LoVo (cell line): Measurements from ENCODE around the gene RUNX1.
A peak's percentile ranks its signal among the peaks of the same experiment; 100 is the strongest.

ENCODE experiments used
- DNase-seq: peaks from one replicate; pipeline ENCODE4 v3.0.0-alpha.2; 2016; ENCODE audit warnings: low spot score

RUNX1 gene

DNA sequence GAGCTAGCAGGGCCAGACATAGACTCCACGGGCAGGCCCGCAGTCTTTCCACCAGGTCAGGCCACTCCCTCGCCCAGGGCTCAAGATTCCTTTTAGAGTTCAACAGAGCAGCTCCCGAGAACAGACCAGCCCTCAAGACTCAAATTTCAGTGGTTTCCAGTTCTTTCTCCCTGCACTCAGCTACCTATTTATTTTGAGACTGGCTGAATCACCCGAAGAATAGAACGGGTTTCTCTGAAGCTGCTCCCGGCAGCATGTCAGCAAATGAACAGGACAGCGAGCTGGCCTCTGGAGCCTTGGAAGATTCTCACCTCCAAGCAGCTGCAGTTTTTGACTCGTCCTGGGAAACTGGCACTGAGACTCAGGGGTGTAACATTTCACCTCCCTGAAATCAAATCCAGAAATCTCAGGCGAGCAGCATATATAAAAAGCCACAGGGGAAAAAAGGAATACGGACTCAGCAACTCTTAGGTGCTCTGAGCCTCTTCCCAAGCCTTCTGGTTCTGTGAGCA, 202.4 kb downstream of the RUNX1 start:
- no peak for DNase-seq

DNA sequence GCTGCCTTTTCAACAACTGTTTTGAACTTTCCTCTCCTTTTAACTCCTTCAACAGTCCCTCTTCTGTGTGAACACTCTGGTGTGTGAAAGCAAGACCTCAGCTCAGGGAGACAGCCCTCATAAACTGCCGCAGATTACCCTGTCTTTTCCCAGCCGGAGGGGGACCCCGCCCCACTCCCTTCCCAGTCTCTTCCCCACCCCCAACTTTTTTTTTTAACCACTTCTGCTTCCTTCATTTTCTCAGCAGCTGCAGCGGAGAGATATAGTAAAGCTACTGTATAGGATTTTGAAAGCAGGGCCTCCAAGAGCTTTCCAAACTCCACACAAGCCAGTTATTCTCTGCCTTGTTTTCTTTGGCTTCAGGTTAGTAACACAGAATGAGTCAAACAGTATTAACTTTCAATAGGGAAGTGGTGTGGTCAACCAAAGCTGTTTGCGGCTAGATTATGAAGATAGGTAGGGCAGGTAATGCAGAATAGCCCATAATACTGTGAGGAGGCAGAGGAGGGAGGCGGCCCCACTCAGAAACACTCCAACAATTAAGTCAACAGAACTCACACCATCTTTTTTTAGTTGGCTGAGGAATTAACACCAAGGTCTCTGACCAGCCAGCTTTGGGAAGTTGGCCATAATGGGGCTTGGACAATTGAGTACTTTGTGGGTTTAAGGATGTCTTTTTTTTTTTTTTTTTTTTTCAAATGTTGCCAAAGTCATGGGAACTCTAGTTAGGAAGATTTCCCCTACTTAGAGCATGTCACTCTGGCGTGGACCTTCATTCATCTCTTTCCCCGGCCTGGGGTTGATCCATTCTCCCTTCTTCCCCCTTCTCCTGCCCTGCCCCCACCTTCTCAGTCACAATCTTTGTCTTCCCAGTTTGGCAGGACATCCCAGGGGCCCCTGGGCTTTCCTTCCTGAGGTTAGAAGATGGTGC, 203.3 kb downstream of the RUNX1 start:
- DNase-seq, result peak; percentile 81

DNA sequence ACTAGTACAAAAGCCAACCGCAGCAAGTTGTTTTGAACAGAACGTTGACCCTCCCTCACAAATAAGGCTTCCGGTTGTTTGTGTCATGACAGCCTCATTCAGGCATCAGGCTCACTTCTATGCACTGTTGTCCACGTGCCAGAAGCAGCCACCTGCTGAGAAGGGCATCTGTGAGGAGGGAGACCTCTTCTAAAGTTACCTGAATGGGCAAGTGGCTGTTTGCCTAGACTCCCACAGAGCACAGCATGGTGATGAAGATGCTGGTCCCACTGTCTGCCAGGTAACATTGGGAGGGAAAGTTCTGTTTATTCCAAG, 204.2 kb downstream of the RUNX1 start:
- no peak for DNase-seq

DNA sequence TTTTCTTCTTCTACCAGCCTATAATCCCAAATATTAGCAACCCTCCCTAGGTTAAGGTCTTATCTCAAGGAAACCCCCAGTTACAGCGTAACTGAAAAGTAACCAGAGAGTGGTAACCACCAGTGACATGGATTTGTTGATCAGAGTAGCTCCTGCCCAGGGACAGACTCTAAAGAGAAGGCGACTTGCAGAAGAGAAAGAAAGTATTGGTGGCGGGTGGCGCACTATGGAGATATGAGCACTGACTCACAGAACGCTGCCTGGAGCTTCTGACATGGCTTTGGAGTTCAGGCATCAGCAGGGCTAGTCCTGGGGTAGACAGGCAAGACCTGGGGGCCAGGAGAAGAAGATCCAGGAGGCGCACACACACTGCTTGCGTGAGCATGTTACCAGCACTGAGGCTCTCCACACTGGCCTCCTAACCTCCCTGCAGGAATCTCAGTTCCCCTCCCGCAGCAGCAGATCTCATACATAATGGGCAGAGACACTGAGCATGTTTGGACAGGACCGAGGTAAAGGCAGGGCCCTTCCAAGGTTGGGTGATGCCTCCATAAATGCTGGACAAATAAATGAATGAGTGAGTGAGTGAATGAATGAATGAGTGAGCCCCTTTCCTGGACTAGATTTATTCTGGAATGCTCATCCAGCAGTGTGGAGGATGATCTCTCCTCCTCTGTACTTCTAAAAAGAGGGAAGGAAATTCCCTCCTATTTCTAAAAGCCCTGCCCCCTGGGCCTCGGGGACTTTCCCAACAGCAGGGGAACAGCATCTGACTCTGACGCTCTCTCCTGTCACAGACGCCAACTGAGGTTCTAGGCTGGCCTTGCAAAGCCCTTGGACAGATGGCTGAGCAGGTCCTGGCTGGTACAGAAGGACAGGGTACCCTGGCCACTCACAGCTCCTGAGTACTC, 204.8 kb downstream of the RUNX1 start:
- DNase-seq, result no peak

DNA sequence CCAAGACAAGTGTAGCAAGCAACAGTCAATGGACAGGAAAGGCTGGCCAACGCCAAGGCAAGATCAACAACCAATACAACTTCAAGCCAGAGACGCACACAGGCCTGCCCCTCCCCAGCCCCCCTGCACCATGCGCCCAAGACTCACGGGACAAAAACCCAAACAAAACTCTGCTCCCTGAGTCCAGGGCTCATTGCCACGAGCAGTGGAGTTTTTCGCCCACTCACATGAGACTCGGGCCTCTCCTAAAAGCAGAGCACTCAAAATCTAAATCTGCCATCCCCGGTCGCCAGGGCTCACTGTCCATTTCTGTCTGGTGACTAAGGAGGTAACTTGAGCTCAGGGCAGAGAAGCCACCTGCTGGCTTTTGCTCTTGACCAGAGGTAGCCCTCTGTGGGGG, 205.5 kb downstream of the RUNX1 start:
- DNase-seq, result no peak

DNA sequence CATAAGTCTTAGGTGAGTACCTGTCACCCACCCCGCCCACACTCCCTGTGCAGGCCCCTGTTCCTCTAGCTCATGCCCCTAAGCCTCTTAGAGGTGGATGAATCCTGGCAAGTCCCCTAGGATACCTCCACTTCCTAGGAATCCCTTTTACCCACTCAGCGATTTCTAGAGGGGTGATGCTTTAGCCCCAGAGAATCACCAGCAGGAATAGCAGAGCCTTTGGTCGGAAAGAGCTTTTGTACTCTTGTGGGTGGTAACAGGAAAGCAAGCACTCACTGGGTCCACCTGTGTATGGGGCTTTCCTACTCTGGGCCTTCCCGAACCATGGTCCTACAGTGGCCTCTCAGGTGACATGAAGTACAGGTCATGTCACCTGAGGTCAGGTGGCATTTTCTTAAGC, 207.9 kb downstream of the RUNX1 start:
- DNase-seq, result no peak

DNA sequence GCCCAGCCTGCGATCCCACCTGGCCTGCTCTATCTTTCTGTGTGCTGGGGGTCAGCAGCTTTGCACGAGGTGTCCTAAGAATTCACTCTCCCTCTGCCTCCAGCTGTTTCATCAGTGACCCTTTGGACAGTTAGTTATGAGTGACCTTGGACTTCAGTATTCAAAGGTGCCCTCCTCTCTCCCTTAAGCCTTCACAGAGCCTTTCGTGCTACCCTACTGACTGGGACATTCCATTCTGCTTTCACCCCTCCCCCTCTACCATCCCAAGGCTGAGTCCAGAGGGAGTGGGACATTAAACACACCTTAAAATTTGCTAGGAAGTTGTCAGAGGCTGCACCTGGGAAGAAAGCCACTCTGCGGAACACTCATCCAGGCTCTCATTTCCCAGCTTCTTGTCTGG, 208.4 kb downstream of the RUNX1 start:
- DNase-seq, result no peak

DNA sequence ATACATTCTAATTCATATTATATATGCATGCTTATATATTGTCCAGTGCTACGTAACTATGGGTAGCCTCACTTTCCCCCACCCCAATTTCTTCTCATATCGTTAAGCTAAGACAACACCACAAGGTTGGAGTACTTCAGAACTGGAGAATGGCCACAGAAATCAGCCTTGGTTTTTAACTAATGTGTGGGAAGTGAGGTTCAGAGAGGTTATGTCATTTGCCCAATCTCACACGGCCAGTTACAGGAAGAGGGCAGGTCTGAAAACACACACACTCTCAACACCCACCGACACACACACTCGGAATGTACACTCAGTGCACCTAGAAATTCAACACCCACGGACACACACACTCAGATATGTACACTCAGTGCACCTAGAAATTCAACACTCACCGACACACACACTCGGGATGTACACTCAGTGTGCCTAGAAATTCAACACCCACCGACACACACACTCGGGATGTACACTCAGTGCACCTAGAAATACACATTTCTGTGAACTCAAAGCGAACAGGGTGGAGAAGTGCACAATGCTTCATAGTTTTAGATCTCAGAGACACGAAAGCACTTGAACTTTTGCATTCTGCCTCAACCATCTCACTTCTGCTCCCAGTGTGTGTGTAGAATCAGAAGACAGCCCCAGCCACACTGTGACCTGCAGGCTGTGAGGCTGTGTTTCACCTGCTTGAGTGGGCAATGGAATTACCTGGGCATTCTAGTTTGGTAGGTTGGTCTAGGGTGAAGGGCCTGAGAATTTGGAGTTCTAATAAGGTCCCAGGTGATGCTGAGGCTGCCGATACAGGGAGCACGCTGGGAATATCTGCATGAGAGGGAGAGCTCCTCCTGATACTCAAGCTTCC, 209.9 kb downstream of the RUNX1 start:
- DNase-seq, result no peak

DNA sequence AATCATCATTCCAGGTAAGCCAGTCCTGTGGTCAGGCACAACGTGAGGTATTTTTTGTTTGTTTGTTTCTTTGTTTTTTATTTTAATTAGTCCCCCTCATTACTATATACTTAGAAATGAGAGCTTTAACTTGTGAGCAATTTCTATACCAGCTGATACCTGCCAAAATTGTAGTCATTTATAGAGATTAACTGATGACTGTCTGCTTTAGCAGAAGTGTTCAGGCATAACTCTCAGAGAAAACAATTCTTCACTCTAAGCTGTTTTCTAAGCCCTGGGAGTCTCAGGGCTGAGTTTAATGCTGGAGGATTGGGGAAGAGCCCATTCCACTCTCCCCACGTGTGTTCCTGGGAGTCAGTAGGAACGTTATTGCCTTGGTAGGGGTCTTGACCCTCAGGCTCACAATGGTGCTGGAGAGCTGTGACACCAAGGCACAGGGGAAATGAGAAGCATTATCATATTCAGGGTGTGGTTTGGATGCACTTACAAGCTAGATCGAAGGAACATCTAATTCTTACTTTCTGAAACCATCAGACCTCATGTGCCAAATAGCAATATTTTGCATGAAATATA, 212.1 kb downstream of the RUNX1 start:
- DNase-seq, result no peak

DNA sequence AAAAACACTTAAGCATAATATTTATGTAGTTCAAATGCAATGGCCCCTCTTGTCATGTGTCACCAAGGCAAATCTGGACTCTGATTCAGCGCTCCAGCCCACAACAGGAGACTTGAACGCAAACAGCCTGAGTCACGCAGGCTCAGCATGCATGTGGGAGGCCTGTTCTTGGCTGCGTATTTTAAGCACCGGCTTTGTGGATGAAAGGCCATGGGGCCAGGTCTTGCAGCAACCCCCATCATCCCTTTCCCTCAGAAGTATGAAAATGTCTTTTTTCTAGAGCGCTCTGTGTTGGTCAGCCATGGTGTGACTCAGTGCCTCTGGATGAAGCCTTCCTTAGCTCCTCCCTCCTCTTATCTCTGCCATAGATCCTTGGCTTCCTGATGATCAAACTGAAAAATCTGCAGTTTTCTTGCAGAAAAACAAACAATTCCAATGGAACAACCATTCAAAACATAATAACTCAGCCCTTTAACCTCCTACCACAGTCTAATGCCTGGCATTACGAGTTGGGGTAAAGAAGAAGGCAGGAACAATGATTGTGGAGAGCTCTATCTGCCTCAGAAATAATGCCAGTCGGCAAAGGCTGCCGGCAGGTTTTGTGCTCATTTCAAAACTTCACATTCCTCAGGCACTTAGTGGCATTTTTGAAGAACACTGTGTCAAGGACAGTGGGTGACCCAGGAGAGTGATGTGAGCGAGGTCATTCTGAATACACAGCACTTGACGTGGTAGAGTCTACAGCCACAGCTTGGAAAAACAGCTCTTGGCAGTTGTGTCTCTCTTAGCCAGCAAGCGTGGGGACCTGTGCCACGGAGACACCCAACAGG, 212.8 kb downstream of the RUNX1 start:
- DNase-seq, result peak; percentile 17

DNA sequence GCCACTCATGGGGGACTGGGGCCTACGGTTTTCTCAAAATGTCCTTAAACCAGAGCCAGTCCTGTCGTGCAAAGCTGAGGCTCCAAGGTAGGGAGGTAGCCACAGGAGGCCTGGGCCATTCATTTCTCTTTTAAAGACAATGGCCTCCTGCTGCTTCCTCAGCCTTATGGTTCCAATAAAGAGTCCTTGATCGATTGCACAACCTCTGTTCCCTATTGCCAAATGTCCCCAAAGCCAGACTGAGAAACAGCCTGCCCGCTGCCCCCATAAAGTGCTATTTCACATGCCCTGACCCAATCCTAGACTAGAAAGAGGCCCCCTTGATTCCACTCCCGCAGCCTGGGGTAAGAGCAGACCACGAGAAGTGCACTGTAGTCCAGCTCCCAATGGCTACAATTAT, 213.6 kb downstream of the RUNX1 start:
- DNase-seq, result no peak

DNA sequence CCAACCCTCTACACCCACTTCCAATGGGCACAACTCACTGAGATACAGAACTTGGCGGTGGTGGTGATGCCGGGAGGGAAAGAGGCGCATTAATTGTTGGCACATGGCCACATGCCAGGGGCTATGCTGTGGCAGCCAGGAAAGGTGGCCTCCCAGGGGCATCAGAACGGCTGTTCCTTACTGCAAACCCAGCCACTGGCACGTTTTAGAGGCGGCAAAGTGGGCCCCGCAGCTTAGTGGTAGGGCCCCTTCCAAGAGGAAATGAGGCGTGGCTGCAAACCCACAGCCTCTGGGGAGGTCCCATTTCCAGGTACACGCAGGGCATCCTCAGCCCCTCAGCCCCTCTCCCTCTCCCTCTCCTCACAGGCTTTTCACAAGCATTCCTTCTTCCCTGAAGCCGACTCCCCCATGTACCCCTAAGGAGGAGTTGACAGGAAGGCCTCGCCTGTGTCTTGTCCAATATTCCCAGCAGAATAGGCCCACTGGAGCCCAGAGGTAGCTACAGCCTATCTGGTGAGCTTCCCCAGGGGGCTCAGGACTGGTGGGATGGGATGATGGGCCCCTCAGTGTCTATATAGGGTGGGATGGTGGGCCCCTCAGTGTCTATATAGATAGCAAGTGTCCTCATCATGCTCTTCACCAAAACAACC, 214.1 kb downstream of the RUNX1 start:
- no peak for DNase-seq

DNA sequence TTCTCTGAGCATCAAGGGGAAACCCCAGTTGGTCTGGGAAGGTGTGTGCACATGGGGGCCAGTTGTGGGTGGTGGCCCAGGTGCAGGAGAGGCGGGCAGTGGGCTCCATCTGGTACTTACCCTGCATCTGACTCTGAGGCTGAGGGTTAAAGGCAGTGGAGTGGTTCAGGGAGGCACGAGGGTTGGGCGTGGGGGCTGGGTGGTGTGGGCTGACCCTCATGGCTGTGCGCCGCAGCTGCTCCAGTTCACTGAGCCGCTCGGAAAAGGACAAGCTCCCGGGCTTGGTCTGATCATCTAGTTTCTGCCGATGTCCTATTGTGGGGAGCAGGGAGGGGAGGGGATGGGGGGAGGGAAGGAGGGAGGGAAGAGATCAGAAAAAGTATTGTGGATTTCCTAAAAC, 214.8 kb downstream of the RUNX1 start:
- DNase-seq, result no peak

DNA sequence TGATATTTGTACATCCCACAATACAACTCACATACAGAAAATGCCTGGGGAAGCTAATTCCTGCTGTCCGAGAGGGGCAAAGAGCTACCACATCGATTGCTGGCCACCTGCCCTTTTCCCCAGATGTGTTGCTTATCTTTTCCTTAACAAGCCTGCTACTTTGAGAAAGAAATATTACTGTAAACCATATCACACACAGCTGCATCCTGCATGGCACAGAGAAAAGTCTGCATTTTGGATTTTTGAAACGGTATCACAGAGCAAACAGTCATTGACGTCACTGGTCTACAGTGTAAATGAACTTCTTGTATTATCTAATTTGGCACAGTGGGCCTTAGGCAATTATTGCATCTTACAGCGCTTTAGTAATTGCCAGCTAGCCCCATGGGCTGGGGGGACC, 215.6 kb downstream of the RUNX1 start:
- no peak for DNase-seq

DNA sequence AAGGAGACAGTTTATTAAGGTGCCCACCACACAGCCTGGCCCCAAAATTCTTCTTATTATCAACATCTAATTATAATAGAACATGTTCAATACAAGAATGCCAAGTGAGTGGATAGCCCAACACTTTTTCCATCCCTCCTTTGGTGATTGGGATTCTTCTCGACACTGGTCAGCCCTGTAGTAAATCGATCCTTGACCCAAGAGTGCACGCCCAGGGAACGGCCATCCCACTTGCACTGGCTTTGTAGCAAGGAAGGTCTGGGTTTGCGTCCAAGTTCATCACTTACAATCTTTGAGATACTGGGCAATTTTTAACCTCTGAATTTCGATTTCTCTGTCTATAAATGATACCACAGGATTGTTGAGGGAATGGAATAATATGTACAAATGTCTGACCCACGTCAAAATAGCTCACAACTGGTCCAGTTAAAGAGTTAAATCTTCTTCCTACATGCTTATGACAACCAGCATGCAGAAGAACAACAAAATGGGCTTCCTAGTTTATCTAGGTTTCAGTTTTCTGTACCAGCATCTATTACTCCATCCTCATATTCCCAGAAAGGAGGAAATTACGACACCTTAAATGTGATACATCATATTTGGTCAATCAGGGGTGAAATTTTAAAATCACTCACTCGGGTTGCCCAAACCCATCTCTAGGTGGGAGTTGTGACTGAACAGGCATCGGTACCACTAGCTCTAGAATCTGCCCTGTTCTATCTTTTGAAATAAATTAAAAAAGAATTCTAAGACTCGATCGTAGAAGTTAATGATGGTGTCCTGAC, 218.5 kb downstream of the RUNX1 start:
- no peak for DNase-seq

DNA sequence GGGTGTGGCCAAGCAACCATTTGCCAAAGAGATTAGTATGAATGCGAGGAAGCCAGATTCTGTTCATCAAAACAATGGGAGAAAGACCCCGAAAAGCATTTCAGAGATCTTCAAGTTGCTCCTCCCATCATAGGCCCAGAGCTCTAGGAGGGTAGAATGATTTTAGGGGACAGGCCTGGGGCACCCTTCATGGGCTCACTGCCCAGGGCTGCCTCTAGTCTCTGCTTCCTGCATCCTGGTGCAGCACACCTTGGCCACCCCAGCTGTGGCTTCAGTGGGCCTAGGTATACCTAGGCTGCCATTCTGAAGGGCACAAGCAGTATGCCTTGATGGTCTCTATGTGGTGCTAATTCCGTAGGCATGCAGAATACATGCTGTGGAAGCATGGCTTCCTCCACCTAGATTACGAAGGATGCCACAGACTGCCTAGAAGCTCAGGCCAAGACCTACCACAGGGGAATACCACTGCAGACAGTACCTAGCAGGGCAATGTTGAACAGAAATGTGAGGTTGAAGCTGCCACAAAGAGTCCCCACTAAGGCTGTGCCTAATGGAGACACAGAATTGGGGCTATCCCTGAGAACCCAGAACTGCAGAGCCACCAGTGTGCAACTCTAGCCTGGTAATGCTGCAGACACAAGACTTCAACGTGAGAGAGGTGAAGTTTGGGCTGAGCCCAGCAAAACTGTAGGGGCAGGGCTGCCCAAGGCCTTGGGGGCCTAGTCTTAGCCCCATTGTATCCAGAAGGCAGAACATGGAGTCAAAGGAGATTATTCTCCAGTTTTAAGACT, 221.5 kb downstream of the RUNX1 start:
- no peak for DNase-seq

DNA sequence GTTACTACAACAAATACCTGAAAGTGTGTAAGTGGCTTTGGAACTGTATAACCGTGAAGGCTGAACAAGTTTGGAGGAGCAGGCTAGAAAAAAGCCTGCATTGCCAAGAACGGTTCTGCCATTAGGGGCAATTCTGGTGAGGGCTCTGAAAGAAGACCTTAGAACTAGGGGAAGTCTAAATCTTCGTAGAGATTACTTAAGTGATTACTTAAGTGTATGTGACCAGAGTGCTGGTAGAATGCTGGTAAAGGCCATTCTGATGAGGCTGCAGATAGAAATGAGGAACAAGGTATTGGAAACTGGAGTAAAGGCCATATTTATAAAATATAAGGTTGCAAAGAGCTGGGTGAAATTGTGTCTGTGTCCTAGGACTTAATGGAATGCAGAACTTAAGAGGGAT, 222.3 kb downstream of the RUNX1 start:
- no peak for DNase-seq

DNA sequence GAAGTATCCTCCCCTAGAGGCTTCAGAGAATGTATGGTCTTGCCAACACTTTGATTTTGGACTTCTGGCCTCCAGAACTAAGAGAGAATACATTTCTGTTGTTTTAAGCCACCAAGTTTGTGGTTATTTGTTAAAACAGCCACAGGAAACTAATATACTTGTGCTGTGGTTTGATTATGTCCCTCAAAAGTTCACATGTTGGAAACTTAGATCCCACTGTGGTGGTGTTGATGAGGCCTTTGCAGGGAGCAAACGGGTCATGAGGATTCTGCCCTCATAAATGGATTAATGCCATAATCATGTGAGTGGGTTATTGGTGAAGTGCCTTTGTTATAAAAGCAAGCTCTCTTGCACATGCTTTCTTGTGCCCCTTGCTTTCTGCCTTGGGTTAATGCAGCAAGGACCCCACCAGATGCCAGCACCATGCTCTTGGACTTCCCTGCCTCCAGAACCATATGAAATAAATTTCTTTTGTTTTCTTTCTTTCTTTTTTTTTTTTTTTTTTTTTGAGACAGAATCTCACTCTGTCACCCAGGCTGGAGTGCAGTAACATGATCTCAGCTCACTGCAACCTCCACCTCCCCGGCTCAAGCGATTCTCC, 223.1 kb downstream of the RUNX1 start:
- no peak for DNase-seq
